ENCODE data around the gene ATXN10.

ATXN10 gene

DNA sequence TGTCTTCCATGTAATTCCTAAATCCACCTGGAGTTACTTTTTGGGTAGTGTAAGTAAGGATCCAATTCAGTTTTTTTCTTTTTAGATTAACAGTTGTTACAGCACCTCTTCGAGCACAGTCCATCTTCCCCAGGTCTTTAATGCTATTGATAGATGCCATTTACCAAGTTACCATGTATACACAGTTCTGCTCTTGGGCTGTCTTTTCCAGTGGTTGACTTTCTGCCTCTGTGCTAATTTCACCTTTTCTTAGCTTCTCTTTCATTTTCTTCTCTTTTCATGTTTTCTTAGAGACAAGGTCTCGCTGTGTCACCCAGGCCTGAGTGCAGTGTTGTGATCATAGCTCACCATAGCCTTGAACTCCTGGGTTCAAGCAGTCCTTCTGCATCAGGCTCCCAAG, 12.0 kb downstream of the ATXN10 start:
- Histone ChIP-seq H3K36me3 (ENCODE audit: control insufficient read depth in 1 of 2, insufficient read depth in 2 of 2, low read depth in 1 of 2, low read length in 2 of 2) (no peaks in the 10 kb centered on the region), H3K27ac (ENCODE audit: low read length, poor library complexity, severe bottlenecking) (peak overlapping the region; percentile 31), H3K18ac (ENCODE audit: low read depth in 1 of 2, low read length in 2 of 2) (no peak overlapping the region), H3K9me3 (ENCODE audit: control insufficient read depth, low read length) (no peaks in the 10 kb centered on the region), H3K14ac (ENCODE audit: low read length in 2 of 2) (no peak overlapping the region), H3K4me2 (ENCODE audit: low read length, poor library complexity, severe bottlenecking) (no peak overlapping the region), H3K4ac (ENCODE audit: low read depth in 1 of 2, low read length in 2 of 2) (no peak overlapping the region), H4K91ac (ENCODE audit: low read length) (no peak overlapping the region), H2BK12ac (ENCODE audit: low read length in 2 of 2) (no peak overlapping the region), H3K4me1 (ENCODE audit: control insufficient read depth, insufficient read depth, low read depth, low read length) (peaks cover 22% of the 10 kb centered on the region), H4K8ac (ENCODE audit: low read length) (no peak overlapping the region), H3K27me3 (ENCODE audit: control insufficient read depth in 1 of 2, insufficient read depth in 1 of 2, low read length in 2 of 2) (no peaks in the 10 kb centered on the region), H2AK5ac (ENCODE audit: low read length, severe bottlenecking) (peak overlapping the region; percentile 63), H3K9ac (ENCODE audit: low read length) (no peak overlapping the region), H3K4me3 (ENCODE audit: insufficient read depth in 1 of 2, low read depth in 1 of 2, low read length in 2 of 2) (no peak overlapping the region), H2AFZ (ENCODE audit: low read depth, low read length) (no peak overlapping the region), H2BK120ac (ENCODE audit: low read depth, low read length) (no peak overlapping the region), H3K79me1 (replicated peaks; ENCODE audit: low read length, poor library complexity, severe bottlenecking) (no peaks in the 10 kb centered on the region), H2BK15ac (ENCODE audit: low read depth, poor library complexity, severe bottlenecking) (no peak overlapping the region), H2BK5ac (ENCODE audit: low read depth, low read length, poor library complexity, severe bottlenecking) (no peak overlapping the region), H3K23ac (ENCODE audit: low read length in 2 of 2) (no peak overlapping the region)
- DNase-seq = no peak
- WGBS = 97% methylated on average over 2 of the region's 2 CpGs

DNA sequence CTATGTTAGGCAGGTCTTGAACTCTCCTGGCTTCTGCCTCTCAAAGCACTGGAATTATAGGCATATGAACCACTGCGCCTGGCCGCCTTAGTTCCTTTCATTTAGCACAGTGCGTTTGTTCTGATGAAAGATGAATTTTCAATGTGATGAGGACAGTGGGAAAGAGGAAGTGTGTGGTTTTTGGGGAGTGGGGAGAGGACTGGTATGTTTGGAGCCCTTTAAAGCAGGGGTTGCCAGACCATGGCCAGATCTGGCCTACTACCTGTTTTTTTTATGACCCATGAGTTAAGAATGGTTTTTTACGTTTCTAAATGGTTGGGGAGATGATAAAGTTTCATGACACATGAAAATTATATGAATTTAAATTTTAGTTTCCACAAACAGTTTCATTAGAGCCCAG, 12.5 kb downstream of the ATXN10 start:
- H2BK5ac ChIP-seq (ENCODE audit: low read depth, low read length, poor library complexity, severe bottlenecking) = no peak overlapping the region
- H2BK12ac ChIP-seq (ENCODE audit: low read length in 2 of 2) = no peak overlapping the region
- no peak overlapping the region for H4K91ac ChIP-seq (ENCODE audit: low read length)
- no peak overlapping the region for H2BK120ac ChIP-seq (ENCODE audit: low read depth, low read length)
- H2BK15ac ChIP-seq (ENCODE audit: low read depth, poor library complexity, severe bottlenecking) = no peak overlapping the region
- H3K4ac ChIP-seq (ENCODE audit: low read depth in 1 of 2, low read length in 2 of 2) = peak overlapping the region in 1 of 2 experiments; percentile 15
- WGBS = 98% methylated on average over 3 of the region's 4 CpGs
- no peak overlapping the region for H3K9ac ChIP-seq (ENCODE audit: low read length)
- H3K18ac ChIP-seq (ENCODE audit: low read depth in 1 of 2, low read length in 2 of 2) = no peak overlapping the region
- no peak overlapping the region for H3K4me2 ChIP-seq (ENCODE audit: low read length, poor library complexity, severe bottlenecking)
- H3K4me1 ChIP-seq (ENCODE audit: control insufficient read depth, insufficient read depth, low read depth, low read length) = peaks cover 23% of the 10 kb centered on the region
- H3K27me3 ChIP-seq (ENCODE audit: control insufficient read depth in 1 of 2, insufficient read depth in 1 of 2, low read length in 2 of 2) = no peaks in the 10 kb centered on the region
- H3K79me1 ChIP-seq (replicated peaks; ENCODE audit: low read length, poor library complexity, severe bottlenecking) = no peaks in the 10 kb centered on the region
- DNase-seq = no peak
- no peak overlapping the region for H2AFZ ChIP-seq (ENCODE audit: low read depth, low read length)
- H2AK5ac ChIP-seq (ENCODE audit: low read length, severe bottlenecking) = peak overlapping the region; percentile 13
- no peak overlapping the region for H3K4me3 ChIP-seq (ENCODE audit: insufficient read depth in 1 of 2, low read depth in 1 of 2, low read length in 2 of 2)
- peak overlapping the region; percentile 31 for H3K27ac ChIP-seq (ENCODE audit: low read length, poor library complexity, severe bottlenecking)
- H3K23ac ChIP-seq (ENCODE audit: low read length in 2 of 2) = no peak overlapping the region
- H3K14ac ChIP-seq (ENCODE audit: low read length in 2 of 2) = no peak overlapping the region
- H4K8ac ChIP-seq (ENCODE audit: low read length) = no peak overlapping the region
- no peaks in the 10 kb centered on the region for H3K36me3 ChIP-seq (ENCODE audit: control insufficient read depth in 1 of 2, insufficient read depth in 2 of 2, low read depth in 1 of 2, low read length in 2 of 2)
- no peaks in the 10 kb centered on the region for H3K9me3 ChIP-seq (ENCODE audit: control insufficient read depth, low read length)

DNA sequence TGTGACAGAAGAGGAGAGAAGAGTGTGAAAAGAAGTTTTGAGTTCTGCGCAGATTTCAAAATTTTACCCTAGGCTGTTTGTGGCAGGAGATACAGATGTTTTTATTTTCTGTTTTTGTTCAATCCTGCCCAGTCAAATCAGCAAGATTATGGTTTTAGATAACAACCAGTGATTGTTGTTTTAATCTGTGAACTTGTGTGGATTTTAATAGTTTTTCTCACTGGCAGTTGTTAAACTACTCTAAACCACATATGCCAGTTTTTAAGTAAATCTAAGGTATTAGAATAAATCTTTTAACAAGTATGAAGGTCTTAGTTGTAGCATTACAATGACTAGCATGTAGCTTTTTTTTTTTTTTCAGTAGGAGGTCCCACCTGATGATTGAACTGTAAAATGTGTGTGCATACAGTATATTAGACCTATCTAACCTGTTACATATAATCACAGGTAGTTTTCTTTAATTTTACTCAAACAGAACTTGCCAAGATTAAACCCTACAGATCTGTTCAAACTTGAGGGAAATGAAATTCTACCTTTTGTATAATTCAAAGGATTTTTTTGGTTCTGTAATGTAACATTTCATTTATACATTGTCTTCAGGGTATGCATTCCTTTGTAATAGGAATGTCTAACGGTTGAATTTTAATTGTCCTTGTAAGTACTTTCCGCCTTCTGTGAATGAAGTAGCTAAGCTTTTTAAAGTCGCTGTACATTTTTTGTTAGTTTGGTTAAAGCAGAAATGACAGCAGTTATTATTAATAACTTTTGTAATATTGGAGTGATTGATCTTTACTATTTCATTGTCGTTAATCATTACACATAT, 13.3 kb downstream of the ATXN10 start:
- Histone ChIP-seq H2AFZ (ENCODE audit: low read depth, low read length) (no peak overlapping the region), H2BK120ac (ENCODE audit: low read depth, low read length) (no peak overlapping the region), H3K4ac (ENCODE audit: low read depth in 1 of 2, low read length in 2 of 2) (no peak overlapping the region), H3K23ac (ENCODE audit: low read length in 2 of 2) (no peak overlapping the region), H2BK15ac (ENCODE audit: low read depth, poor library complexity, severe bottlenecking) (no peak overlapping the region), H3K79me1 (replicated peaks; ENCODE audit: low read length, poor library complexity, severe bottlenecking) (no peaks in the 10 kb centered on the region), H3K4me1 (ENCODE audit: control insufficient read depth, insufficient read depth, low read depth, low read length) (peaks cover 24% of the 10 kb centered on the region), H4K8ac (ENCODE audit: low read length) (no peak overlapping the region), H2AK5ac (ENCODE audit: low read length, severe bottlenecking) (peak overlapping the region; percentile 74), H3K36me3 (ENCODE audit: control insufficient read depth in 1 of 2, insufficient read depth in 2 of 2, low read depth in 1 of 2, low read length in 2 of 2) (peaks cover 2 to 3% of the 10 kb centered on the region in 2 experiments), H2BK12ac (ENCODE audit: low read length in 2 of 2) (no peak overlapping the region), H3K4me3 (ENCODE audit: insufficient read depth in 1 of 2, low read depth in 1 of 2, low read length in 2 of 2) (no peak overlapping the region), H3K18ac (ENCODE audit: low read depth in 1 of 2, low read length in 2 of 2) (peak overlapping the region in 1 of 2 experiments; percentile 10), H3K9ac (ENCODE audit: low read length) (no peak overlapping the region), H3K27me3 (ENCODE audit: control insufficient read depth in 1 of 2, insufficient read depth in 1 of 2, low read length in 2 of 2) (no peaks in the 10 kb centered on the region), H3K4me2 (ENCODE audit: low read length, poor library complexity, severe bottlenecking) (no peak overlapping the region), H3K27ac (ENCODE audit: low read length, poor library complexity, severe bottlenecking) (peak overlapping the region; percentile 31), H3K9me3 (ENCODE audit: control insufficient read depth, low read length) (no peaks in the 10 kb centered on the region), H2BK5ac (ENCODE audit: low read depth, low read length, poor library complexity, severe bottlenecking) (no peak overlapping the region), H3K14ac (ENCODE audit: low read length in 2 of 2) (no peak overlapping the region), H4K91ac (ENCODE audit: low read length) (no peak overlapping the region)
- no peak for DNase-seq
- WGBS = 97% methylated on average over 5 of the region's 5 CpGs

DNA sequence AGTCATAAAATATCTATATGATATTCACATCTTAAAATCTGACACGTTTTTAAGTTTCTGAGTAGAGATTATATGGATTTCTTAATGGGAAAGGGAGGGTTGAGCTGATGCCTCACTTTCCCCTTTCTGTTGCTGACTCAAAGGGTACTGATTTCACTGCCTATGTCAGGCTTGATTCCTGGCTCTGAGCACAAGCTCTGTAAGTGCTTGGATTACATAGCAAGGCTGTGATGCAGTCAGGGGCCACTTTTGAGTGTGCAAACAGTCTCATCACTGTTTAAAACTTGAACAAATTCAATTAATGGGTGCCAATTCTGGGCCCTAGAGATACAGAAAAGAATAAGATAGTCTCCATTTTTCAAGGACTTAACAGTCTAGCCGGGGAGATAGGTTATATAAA, 14.4 kb downstream of the ATXN10 start:
- Histone ChIP-seq H2BK120ac (ENCODE audit: low read depth, low read length) (no peak overlapping the region), H3K4me3 (ENCODE audit: insufficient read depth in 1 of 2, low read depth in 1 of 2, low read length in 2 of 2) (no peak overlapping the region), H4K8ac (ENCODE audit: low read length) (no peak overlapping the region), H2BK12ac (ENCODE audit: low read length in 2 of 2) (no peak overlapping the region), H3K36me3 (ENCODE audit: control insufficient read depth in 1 of 2, insufficient read depth in 2 of 2, low read depth in 1 of 2, low read length in 2 of 2) (peaks cover 3 to 13% of the 10 kb centered on the region in 2 experiments), H3K14ac (ENCODE audit: low read length in 2 of 2) (no peak overlapping the region), H3K79me1 (replicated peaks; ENCODE audit: low read length, poor library complexity, severe bottlenecking) (no peaks in the 10 kb centered on the region), H3K23ac (ENCODE audit: low read length in 2 of 2) (no peak overlapping the region), H3K27ac (ENCODE audit: low read length, poor library complexity, severe bottlenecking) (peak overlapping the region; percentile 36), H3K4me2 (ENCODE audit: low read length, poor library complexity, severe bottlenecking) (no peak overlapping the region), H3K4ac (ENCODE audit: low read depth in 1 of 2, low read length in 2 of 2) (no peak overlapping the region), H2AK5ac (ENCODE audit: low read length, severe bottlenecking) (peak overlapping the region; percentile 94), H3K27me3 (ENCODE audit: control insufficient read depth in 1 of 2, insufficient read depth in 1 of 2, low read length in 2 of 2) (no peaks in the 10 kb centered on the region), H2BK15ac (ENCODE audit: low read depth, poor library complexity, severe bottlenecking) (no peak overlapping the region), H3K18ac (ENCODE audit: low read depth in 1 of 2, low read length in 2 of 2) (no peak overlapping the region), H3K9me3 (ENCODE audit: control insufficient read depth, low read length) (no peaks in the 10 kb centered on the region), H4K91ac (ENCODE audit: low read length) (no peak overlapping the region), H3K4me1 (ENCODE audit: control insufficient read depth, insufficient read depth, low read depth, low read length) (peaks cover 24% of the 10 kb centered on the region), H2AFZ (ENCODE audit: low read depth, low read length) (no peak overlapping the region), H3K9ac (ENCODE audit: low read length) (peak overlapping the region; percentile 14), H2BK5ac (ENCODE audit: low read depth, low read length, poor library complexity, severe bottlenecking) (no peak overlapping the region)
- WGBS = 81% methylated on average over 2 of the region's 2 CpGs
- DNase-seq = peak; percentile 54
